ENCODE measurements around the gene POLR1A.

The POLR1A gene

GRCh38 chr2:86094229-86094628, 11.5 kb downstream of the POLR1A start:
- DNase-seq: no peak

GRCh38 chr2:86087936-86088850, 17.5 kb downstream of the POLR1A start:
- DNase-seq: no peak

GRCh38 chr2:86082756-86083155, 22.9 kb downstream of the POLR1A start:
- DNase-seq: no peak

- DNase-seq: no peak
Measured at GRCh38 chr2:86081724-86082123, 24.0 kb downstream of the POLR1A start.

GRCh38 chr2:86079981-86080911, 25.4 kb downstream of the POLR1A start:
- DNase-seq: peak; percentile 67

- DNase-seq: no peak
Measured at GRCh38 chr2:86078774-86079545, 26.7 kb downstream of the POLR1A start.

GRCh38 chr2:86075886-86076285, 29.8 kb downstream of the POLR1A start:
- DNase-seq: no peak

- no peak for DNase-seq
Measured at GRCh38 chr2:86074811-86075210, 30.9 kb downstream of the POLR1A start.

- no peak for DNase-seq
Measured at GRCh38 chr2:86074256-86074655, 31.4 kb downstream of the POLR1A start.

GRCh38 chr2:86073225-86073624, 32.5 kb downstream of the POLR1A start:
- no peak for DNase-seq

GRCh38 chr2:86072271-86072858, 33.3 kb downstream of the POLR1A start:
- DNase-seq: no peak

- no peak for DNase-seq
Measured at GRCh38 chr2:86070868-86071267, 34.8 kb downstream of the POLR1A start.

GRCh38 chr2:86069783-86070339, 35.8 kb downstream of the POLR1A start:
- DNase-seq: no peak

- no peak for DNase-seq
Measured at GRCh38 chr2:86069091-86069685, 36.5 kb downstream of the POLR1A start.

GRCh38 chr2:86068648-86069047, 37.0 kb downstream of the POLR1A start:
- DNase-seq: no peak

GRCh38 chr2:86068136-86068588, 37.5 kb downstream of the POLR1A start:
- DNase-seq: no peak

- no peak for DNase-seq
Measured at GRCh38 chr2:86066915-86067314, 38.8 kb downstream of the POLR1A start.

- DNase-seq: no peak
Measured at GRCh38 chr2:86066007-86066578, 39.6 kb downstream of the POLR1A start.

- DNase-seq: no peak
Measured at GRCh38 chr2:86065512-86065911, 40.2 kb downstream of the POLR1A start.

- no peak for DNase-seq
Measured at GRCh38 chr2:86064006-86064405, 41.7 kb downstream of the POLR1A start.

GRCh38 chr2:86062043-86062442, 43.6 kb downstream of the POLR1A start:
- no peak for DNase-seq
